A549 (cell line): ENCODE data around the gene OIP5. TPM values are rescaled to one million over a fixed set of nuclear protein-coding genes. Genes with fewer than 3 reads are reported as not detected.
A peak's percentile ranks its signal among the peaks of the same experiment; 100 is the strongest.

ENCODE experiments used
- ATAC-seq, 2 experiments: fragments of 200-7000 bp in 1 of 2; fragments of >200 bp in 1 of 2; cut with Nextera tagmentation in 1 of 2; cut with Tn5 transposase in 1 of 2; 3 replicates each; pipeline versions ENCODE4 v1.8.0 to v1.9.1; 2018 to 2020; ENCODE audit warnings: mild to moderate bottlenecking in 1 of 2, moderate library complexity in 1 of 2
- CTCF ChIA-PET: fragments of 300-600 bp; sonication (Branson Sonifier 250); formaldehyde crosslinking; extraction: SDS; loops from one replicate; lab custom pipeline; 2021; ENCODE audit warnings: antibody characterized with exemption, inconsistent platforms; lab: Yijun Ruan, JAX
- POLR2A ChIA-PET: fragments of 350-600 bp; formaldehyde crosslinking; extraction: SDS; loops from one replicate; lab custom pipeline; 2021; ENCODE audit warnings: antibody characterized with exemption, inconsistent platforms; lab: Yijun Ruan, JAX
- DNase-seq, 2 experiments: peaks; one replicate each; pipeline versions ENCODE4 v3.0.0 to v3.0.0-alpha.2; 2011 to 2016; ENCODE audit warnings: low read depth in 1 of 2, low spot score in 1 of 2
- FAIRE-seq: peaks from 2 replicates; lab custom pipeline; 2011; peaks lifted over from hg19 to GRCh38; lab: Jason Lieb, UNC
- H3K27ac ChIP-seq, 2 experiments: fragments of >200 bp; sonication (Bioruptor Twin); formaldehyde crosslinking; 3 replicates each; pipeline ENCODE4 v1.5.1; 2016 to 2017
- H3K4me1 ChIP-seq: fragments of >200 bp; sonication (Bioruptor Twin); formaldehyde crosslinking; 3 replicates; pipeline ENCODE4 v1.6.1; 2016
- H3K4me2 ChIP-seq: fragments of >200 bp; sonication (Bioruptor Twin); formaldehyde crosslinking; 3 replicates; pipeline ENCODE4 v1.6.1; 2016
- H3K4me3 ChIP-seq: fragments of >200 bp; sonication (Bioruptor Twin); formaldehyde crosslinking; 3 replicates; pipeline ENCODE4 v1.5.1; 2016
- H3K9me3 ChIP-seq: fragments of >200 bp; sonication (Bioruptor Twin); formaldehyde crosslinking; 3 replicates; pipeline ENCODE4 v1.6.1; 2016
- CBX2 ChIP-seq: fragments of 200-600 bp; sonication (generic); IDR thresholded peaks from 2 replicates; pipeline ENCODE4 v1.6.1; 2016; ENCODE audit warnings: low read depth, mild to moderate bottlenecking, borderline replicate concordance
- ESRRA ChIP-seq: fragments of 150-350 bp; IDR thresholded peaks from 2 replicates; pipeline ENCODE4 v1.6.1; 2014; ENCODE audit warnings: mild to moderate bottlenecking, low read length, borderline replicate concordance
- GATA3 ChIP-seq: IDR thresholded peaks from 2 replicates; pipeline ENCODE4 v1.6.1; 2012; ENCODE audit warnings: borderline replicate concordance
- HES2 ChIP-seq: fragments of >200 bp; sonication (Bioruptor Twin); formaldehyde crosslinking; IDR thresholded peaks from 2 replicates; pipeline ENCODE4 v1.6.1; 2016
- HEYL ChIP-seq: fragments of 250-450 bp; sonication (Bioruptor Pico); IDR thresholded peaks from 2 replicates; pipeline ENCODE4 v1.8.0; 2021; ENCODE audit warnings: mild to moderate bottlenecking, moderate library complexity
- HMGXB4 ChIP-seq: fragments of 250-450 bp; sonication (Bioruptor Pico); IDR thresholded peaks from 2 replicates; pipeline ENCODE4 v1.5.0; 2021; ENCODE audit warnings: mild to moderate bottlenecking, moderate library complexity, borderline replicate concordance
- HOXB5 ChIP-seq: fragments of 250-450 bp; sonication (Bioruptor Pico); IDR thresholded peaks from 2 replicates; pipeline ENCODE4 v1.5.0; 2020; ENCODE audit warnings: mild to moderate bottlenecking, moderate library complexity
- MAFK ChIP-seq: fragments of 450-650 bp; IDR thresholded peaks from 2 replicates; pipeline ENCODE4 v1.6.1; 2014; ENCODE audit not compliant: partially characterized antibody
- MYC ChIP-seq: IDR thresholded peaks from 2 replicates; pipeline ENCODE4 v1.6.1; 2012; ENCODE audit warnings: mild to moderate bottlenecking, inconsistent platforms, low read length, improper control_type of control experiment, borderline replicate concordance
- RNF2 ChIP-seq: fragments of 200-600 bp; sonication (generic); IDR thresholded peaks from 2 replicates; pipeline ENCODE4 v1.6.1; 2016; ENCODE audit warnings: low read depth, mild to moderate bottlenecking, antibody characterized with exemption, moderate library complexity, borderline replicate concordance
- SMC3 ChIP-seq: fragments of >200 bp; sonication (Bioruptor Twin); formaldehyde crosslinking; IDR thresholded peaks from 3 replicates; pipeline ENCODE4 v1.6.1; 2018; ENCODE audit warnings: inconsistent platforms
- TFCP2L1 ChIP-seq: fragments of 250-450 bp; sonication (Bioruptor Pico); IDR thresholded peaks from 2 replicates; pipeline ENCODE4 v1.5.0; 2021; ENCODE audit warnings: mild to moderate bottlenecking
- ZFP36 ChIP-seq: fragments of 450-650 bp; IDR thresholded peaks from 2 replicates; pipeline ENCODE4 v1.6.1; 2014; ENCODE audit warnings: borderline replicate concordance; ENCODE audit not compliant: partially characterized antibody
- WGBS: methylation state at CpG from one replicate; pipeline ENCODE4 v1.1.6; 2017; ENCODE audit errors: missing lambda C conversion rate; 5-methylcytosine and 5-hydroxymethylcytosine counted together
- polyA plus RNA-seq, 4 experiments: library from polyadenylated mRNA; depleted of rRNA in 3 of 4; stranded (reverse); fragments of >200 nt; fragmentation: RNase III in 1 of 4; extraction: RNeasy Plus Mini Kit Qiagen cat#74134 plus additional on column Dnase treatment in 1 of 4; gene quantifications; 2 replicates in 3 of 4; 3 replicates in 1 of 4; pipeline ENCODE4 v1.2.3, GENCODE V29; 2011 to 2017
- TF ChIP-seq, protein P1 (sequence below): fragments of 200-600 bp; sonication (generic); IDR thresholded peaks from 2 replicates; pipeline ENCODE4 v1.6.1; 2016; ENCODE audit warnings: antibody characterized with exemption, mild to moderate bottlenecking, moderate library complexity

Gene OIP5
- polyA plus RNA-seq, 2 of the 4 experiments (the other 2 are of a cell fraction), result 21.7 to 31.4 TPM

GRCh38 chr15:41336549-41336948 lies 4.2 kb upstream of the OIP5 start:
- FAIRE-seq (no peak), ATAC-seq (no peak), DNase-seq (no peak)
- 85% methylated on average over 4 of the region's 4 CpGs for WGBS
- Histone ChIP-seq H3K9me3 (no peaks in the 10 kb centered on the region), H3K27ac (no peak overlapping the region), H3K4me2 (no peak overlapping the region), H3K4me3 (no peak overlapping the region), H3K4me1 (peaks cover 15% of the 10 kb centered on the region; the same call in 2 of the 3 replicates)
- POLR2A ChIA-PET, result interaction anchor here (0.6 kb wide), 1 partner anchor 861 kb away, joined by 4 read pairs; no protein-coding TSS in a partner anchor
- CTCF ChIA-PET, result interaction anchor here (0.6 kb wide), 1 partner anchor 619 kb away, joined by 3 read pairs; no protein-coding TSS in a partner anchor
- no peak for TF ChIP-seq MYC
- no peak for TF ChIP-seq GATA3
- TF ChIP-seq HEYL (CRISPR knock-in tag), result no peak
- TF ChIP-seq MAFK, result no peak

DNA sequence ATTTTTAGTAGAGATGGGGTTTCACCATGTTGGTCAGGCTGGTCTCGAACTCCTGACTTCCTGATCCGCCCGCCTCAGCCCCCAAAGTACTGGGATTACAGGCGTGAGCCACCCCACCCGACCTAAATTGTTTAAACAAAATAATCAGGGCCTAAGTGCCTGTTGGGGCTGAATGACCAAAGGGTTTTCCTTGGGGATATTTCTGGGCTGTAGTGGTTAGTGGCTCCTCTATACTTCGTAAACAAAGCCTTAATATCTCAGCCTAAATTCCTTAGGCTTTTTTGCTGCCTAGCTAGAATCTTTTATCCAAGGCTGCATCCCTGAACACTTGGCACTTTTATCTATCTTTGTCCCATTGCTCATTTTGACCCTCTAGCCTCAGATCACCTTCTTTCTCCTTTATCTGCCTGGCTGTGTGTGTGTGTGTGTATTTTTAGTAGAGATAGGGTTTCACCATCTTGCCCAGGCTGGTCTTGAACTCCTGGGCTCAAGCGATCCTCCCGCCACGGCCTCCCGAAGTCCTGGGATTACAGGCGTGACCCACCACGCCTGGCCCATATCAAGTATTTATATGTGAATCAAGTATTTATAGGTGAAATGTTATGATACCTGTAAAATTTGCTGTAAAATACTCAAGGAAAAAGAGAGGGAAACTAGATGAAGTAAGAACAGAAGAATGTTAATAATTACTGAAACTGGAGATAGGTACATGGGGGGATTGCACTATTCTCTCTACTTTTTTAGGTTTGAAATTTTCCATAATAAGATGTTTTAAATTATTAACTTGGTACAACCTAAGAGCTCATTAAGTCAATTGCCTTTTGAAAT lies 2.1 kb upstream of the OIP5 start:
- H3K27ac ChIP-seq, result peak overlapping the region; percentile 75 to 91

More for the DNA sequence above, 2.1 kb upstream of the OIP5 start:
- POLR2A ChIA-PET, result no interaction called here
- TF ChIP-seq HMGXB4 (CRISPR knock-in tag), result no peak
- TF ChIP-seq SMC3, result no peak
- TF ChIP-seq HEYL (CRISPR knock-in tag), result no peak
- TF ChIP-seq, protein P1, sequence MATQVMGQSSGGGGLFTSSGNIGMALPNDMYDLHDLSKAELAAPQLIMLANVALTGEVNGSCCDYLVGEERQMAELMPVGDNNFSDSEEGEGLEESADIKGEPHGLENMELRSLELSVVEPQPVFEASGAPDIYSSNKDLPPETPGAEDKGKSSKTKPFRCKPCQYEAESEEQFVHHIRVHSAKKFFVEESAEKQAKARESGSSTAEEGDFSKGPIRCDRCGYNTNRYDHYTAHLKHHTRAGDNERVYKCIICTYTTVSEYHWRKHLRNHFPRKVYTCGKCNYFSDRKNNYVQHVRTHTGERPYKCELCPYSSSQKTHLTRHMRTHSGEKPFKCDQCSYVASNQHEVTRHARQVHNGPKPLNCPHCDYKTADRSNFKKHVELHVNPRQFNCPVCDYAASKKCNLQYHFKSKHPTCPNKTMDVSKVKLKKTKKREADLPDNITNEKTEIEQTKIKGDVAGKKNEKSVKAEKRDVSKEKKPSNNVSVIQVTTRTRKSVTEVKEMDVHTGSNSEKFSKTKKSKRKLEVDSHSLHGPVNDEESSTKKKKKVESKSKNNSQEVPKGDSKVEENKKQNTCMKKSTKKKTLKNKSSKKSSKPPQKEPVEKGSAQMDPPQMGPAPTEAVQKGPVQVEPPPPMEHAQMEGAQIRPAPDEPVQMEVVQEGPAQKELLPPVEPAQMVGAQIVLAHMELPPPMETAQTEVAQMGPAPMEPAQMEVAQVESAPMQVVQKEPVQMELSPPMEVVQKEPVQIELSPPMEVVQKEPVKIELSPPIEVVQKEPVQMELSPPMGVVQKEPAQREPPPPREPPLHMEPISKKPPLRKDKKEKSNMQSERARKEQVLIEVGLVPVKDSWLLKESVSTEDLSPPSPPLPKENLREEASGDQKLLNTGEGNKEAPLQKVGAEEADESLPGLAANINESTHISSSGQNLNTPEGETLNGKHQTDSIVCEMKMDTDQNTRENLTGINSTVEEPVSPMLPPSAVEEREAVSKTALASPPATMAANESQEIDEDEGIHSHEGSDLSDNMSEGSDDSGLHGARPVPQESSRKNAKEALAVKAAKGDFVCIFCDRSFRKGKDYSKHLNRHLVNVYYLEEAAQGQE, result no peak
- no peak for TF ChIP-seq CBX2
- TF ChIP-seq HES2, result no peak
- TF ChIP-seq ESRRA, result no peak
- TF ChIP-seq HOXB5 (CRISPR knock-in tag), result no peak
- no peak for TF ChIP-seq ZFP36
- no peak for TF ChIP-seq RNF2
- no peak for TF ChIP-seq TFCP2L1 (CRISPR knock-in tag)
- ATAC-seq (no peak), FAIRE-seq (no peak), DNase-seq (peak in 1 of 2 experiments; percentile 6)
- Histone ChIP-seq H3K9me3 (no peaks in the 10 kb centered on the region), H3K4me3 (peak overlapping the region; percentile 57), H3K4me1 (peaks cover 22% of the 10 kb centered on the region), H3K4me2 (peak overlapping the region; percentile 88)
- WGBS, result 29% methylated on average over 12 of the region's 12 CpGs
- CTCF ChIA-PET, result no interaction called here
